ENCODE results near the gene HLA-F.

HLA-F gene

DNA sequence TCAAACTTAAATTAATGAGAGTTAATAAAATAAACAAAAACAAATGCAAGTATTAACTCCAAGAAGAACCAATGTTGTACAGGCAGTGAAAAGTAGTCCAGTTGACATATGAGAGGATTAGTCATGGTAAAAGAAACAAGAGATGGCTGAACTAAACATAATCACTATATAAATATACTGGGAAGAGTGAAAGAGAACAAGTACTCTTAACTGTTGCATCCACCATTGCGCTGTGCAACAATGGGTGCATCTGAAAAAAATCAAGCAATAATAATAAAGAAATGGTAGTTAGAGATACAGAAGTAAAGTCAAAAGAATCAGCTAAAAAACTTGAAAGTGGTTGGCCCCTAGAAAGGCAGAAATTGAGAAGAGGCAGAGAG lies 16.6 kb downstream of the HLA-F start:
- TF ChIP-seq, protein P1, sequence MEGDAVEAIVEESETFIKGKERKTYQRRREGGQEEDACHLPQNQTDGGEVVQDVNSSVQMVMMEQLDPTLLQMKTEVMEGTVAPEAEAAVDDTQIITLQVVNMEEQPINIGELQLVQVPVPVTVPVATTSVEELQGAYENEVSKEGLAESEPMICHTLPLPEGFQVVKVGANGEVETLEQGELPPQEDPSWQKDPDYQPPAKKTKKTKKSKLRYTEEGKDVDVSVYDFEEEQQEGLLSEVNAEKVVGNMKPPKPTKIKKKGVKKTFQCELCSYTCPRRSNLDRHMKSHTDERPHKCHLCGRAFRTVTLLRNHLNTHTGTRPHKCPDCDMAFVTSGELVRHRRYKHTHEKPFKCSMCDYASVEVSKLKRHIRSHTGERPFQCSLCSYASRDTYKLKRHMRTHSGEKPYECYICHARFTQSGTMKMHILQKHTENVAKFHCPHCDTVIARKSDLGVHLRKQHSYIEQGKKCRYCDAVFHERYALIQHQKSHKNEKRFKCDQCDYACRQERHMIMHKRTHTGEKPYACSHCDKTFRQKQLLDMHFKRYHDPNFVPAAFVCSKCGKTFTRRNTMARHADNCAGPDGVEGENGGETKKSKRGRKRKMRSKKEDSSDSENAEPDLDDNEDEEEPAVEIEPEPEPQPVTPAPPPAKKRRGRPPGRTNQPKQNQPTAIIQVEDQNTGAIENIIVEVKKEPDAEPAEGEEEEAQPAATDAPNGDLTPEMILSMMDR (IDR thresholded peaks at IDR 0.05; ENCODE audit: control extremely low read depth, extremely low read depth, low read depth, missing control alignments): no peak
- DNase-seq (ENCODE audit: extremely low spot score): no peak
- CTCF ChIA-PET: interaction anchor here (1.1 kb wide), 1 partner anchor 86 kb away, joined by 3 read pairs; no protein-coding TSS in a partner anchor
- POLR2A ChIA-PET: no interaction called here

DNA sequence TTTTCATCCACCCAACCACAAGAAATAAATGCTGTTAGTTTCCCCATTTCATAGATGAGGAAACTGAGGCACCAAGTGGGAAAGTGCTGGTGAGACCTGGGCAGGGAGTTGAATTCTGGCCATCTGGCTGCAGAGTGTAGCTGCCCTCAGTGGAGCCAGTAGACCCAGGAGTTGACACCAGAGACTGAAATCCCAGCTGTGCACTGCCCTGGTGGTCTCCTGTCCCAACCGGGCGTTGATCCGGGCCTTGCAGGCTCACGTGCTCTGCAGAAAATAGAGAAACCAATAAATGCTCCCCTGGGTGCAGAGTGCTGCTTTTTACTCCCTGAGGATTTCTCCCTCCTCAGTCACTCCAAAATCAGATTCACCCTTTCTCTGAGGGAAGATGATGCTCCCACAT lies 18.4 kb downstream of the HLA-F start:
- ChIA-PET POLR2A (no interaction called here), CTCF (interaction anchor here (4.8 kb wide), 1 partner anchor 13 kb away, joined by 20 read pairs; no protein-coding TSS in a partner anchor)
- TF ChIP-seq, protein P1 (IDR thresholded peaks at IDR 0.05; ENCODE audit: control extremely low read depth, extremely low read depth, low read depth, missing control alignments): no peak
- no peak for DNase-seq (ENCODE audit: extremely low spot score)

DNA sequence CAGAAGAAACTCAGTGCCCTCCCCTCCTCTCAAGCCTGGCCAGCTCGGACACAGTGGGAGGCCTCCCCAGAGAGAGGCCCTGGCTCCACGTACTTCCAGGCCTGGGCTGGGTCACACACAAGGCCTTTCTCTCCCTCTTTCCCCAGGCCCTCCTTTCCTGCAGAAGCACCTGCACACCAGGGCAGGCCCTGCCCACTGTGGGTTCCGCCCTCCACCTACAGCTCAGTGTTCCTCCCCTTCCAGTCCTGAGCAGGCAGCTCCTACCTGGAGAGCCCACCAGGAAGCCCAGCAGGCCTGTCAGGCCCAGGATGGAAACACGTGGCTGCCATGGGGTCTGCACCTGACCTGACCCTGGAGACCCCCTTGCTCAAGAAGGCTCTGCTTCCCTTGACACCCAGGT lies 18.9 kb downstream of the HLA-F start:
- CTCF ChIA-PET: interaction anchor here (1.6 to 4.8 kb wide), 2 partner anchors 12 to 94 kb away, joined by 3 to 20 read pairs; no protein-coding TSS in a partner anchor
- TF ChIP-seq, protein P1 (IDR thresholded peaks at IDR 0.05; ENCODE audit: control extremely low read depth, extremely low read depth, low read depth, missing control alignments): no peak
- DNase-seq (ENCODE audit: extremely low spot score): no peak
- POLR2A ChIA-PET: no interaction called here

DNA sequence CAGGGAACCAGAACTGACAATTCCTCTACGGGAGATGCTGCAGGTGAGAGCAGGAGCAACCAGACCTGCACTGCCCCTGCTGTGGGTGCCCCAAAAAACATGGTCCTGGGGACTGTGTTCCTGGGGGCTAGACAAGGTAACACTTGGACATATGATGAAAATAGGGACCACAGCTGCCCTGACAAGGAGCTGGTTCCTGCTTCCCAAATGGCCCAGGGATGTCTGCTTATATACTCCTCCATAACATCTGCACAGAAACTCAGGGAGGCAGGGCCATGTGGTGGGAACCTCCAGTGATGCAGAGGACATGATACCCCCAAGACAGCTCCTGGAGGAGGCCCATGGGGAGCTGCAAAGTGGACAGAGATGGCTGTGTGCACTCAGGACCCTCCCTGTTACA lies 19.8 kb downstream of the HLA-F start:
- DNase-seq (ENCODE audit: extremely low spot score): no peak
- POLR2A ChIA-PET: no interaction called here
- TF ChIP-seq, protein P1 (IDR thresholded peaks at IDR 0.05; ENCODE audit: control extremely low read depth, extremely low read depth, low read depth, missing control alignments): no peak
- CTCF ChIA-PET: interaction anchor here (1.0 to 4.8 kb wide), 4 partner anchors 9 to 93 kb away, joined by 3 to 20 read pairs (median 4); no protein-coding TSS in a partner anchor

DNA sequence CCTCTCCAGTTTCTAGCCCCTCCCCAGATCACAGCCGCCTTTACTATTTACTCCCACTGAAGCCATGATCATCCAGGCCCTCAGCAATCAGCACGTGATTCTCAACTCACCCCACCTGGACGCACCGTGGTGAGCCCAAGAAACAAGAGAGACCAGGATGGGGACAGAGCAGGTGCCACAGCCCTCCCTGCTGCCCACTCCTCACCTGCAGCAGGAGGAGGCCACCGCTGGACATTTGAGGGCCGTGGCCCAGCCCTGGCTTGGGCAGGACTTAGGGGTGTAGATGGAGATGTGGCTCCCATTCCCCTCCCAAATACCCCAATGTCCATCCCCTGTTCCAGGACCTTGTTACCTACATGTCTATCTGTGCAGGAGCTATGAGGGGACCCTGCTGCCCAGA lies 20.3 kb downstream of the HLA-F start:
- ChIA-PET CTCF (interaction anchor here (1.0 to 4.8 kb wide), 4 partner anchors 8 to 92 kb away, joined by 3 to 20 read pairs (median 4); no protein-coding TSS in a partner anchor), POLR2A (no interaction called here)
- no peak for DNase-seq (ENCODE audit: extremely low spot score)
- TF ChIP-seq, protein P1 (IDR thresholded peaks at IDR 0.05; ENCODE audit: control extremely low read depth, extremely low read depth, low read depth, missing control alignments): no peak

DNA sequence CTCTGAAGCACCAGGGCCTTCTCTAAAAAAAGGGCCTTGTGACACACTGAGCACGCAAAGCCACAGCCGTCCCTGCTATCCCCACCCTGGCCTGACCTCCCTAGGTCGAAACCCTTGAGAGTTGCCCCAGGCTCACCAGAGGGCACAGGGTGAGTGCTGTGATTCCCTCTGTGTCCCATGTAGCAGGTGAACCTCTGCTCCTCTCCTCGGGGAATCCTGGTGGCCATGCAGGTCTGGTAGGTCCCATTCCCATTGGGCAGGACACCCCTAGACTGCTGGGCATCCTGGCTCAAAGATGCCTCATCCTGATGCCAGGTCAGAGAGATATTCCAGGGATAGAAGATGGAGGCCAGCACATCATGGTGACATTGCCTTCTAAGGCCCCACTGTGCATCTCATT lies 20.9 kb downstream of the HLA-F start:
- no peak for DNase-seq (ENCODE audit: extremely low spot score)
- POLR2A ChIA-PET: no interaction called here
- TF ChIP-seq, protein P1 (IDR thresholded peaks at IDR 0.05; ENCODE audit: control extremely low read depth, extremely low read depth, low read depth, missing control alignments): no peak
- CTCF ChIA-PET: interaction anchor here (1.1 to 4.8 kb wide), 2 partner anchors 9 to 10 kb away, joined by 3 to 20 read pairs; no protein-coding TSS in a partner anchor

Measured in GM10248 (cell line).